NCI-H187 (cell line): ENCODE data around the gene NPPA.
"Not testable (repeated sequence)": the region's sequence is repeated elsewhere in the genome, so short reads cannot be mapped to it uniquely, and the experiment has no call there.

ENCODE experiments used
- DNase-seq, 2 experiments: peaks; one replicate each; lab custom pipeline; 2025; lab: John Stamatoyannopoulos, UW

Gene NPPA

DNA sequence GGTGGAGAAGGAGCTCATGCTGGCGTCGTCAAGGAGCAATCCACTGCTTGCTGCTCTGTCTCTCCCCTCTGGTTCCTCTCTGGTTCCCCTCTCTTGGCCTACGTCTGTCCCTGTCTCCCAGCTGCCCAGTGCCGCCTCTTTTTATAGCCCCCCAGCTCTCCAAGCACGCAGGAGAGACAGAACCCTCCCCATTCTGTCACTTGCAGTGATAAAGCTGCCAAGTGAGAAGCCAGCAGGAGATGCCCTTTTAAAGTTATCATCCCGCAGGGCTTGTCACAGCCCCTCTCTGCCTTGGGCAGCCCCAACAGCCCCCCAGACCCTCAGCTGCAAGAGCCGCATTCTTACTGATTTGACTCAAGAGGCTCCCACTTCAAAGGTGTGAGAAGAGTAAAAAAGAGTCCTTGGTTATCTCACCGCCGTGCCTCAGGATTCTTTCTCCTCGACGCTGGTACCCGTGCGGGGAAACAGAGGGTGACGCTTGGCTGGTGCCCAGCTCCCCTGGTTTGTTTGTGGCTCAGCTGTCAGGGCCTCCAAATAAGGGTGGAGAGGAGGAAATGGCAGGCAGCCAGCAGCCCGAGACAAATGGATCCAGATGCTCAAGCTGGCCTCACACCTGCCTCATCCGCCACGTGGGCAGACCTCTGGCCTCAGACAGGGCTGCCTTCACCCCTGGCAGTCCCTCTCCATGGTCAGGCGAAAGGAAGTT lies at the start of gene NPPA:
Gene NPPA (minus strand): TSS at position 117 of the 706 bp plus-strand sequence. CDS start 99 bp downstream, at position 18.
- peak; percentile 48 to 71 for DNase-seq

DNA sequence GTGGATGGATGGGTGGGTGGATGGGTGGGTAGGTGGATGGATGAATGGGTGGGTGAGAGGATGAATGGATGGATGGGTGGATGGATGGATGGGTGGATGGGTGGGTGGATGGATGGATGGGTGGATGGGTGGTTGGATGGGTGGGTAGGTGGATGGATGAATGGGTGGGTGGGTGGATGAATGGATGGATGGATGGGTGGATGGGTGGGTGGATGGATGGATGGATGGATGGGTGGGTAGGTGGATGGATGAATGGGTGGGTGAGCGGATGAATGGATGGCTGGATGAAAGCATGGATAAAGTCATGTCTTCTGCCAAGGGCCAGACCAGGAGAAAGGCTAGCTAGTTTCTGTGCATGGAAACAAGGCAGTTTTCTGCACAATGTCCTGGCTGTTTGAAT lies 46.9 kb upstream of the NPPA start:
- DNase-seq, result not testable (repeated sequence)

DNA sequence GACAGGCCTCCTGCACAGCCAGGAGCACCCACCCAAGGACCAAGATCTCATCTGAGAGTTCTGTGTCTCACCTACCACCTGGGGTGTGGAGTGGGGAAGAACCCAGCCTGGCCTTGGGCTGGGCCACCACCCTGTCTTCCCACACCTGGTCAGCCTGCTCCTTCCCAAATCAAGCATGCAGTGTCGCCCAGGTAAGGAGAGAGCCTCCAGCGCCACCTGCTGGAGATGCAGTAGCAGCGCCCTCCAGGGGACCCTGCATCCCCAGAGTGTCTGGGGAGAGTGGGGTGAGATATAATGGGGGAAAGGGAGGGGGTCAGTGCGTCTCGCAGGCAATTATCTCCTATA lies 46.3 kb upstream of the NPPA start:
- DNase-seq, result peak in 1 of 2 experiments; percentile 30

DNA sequence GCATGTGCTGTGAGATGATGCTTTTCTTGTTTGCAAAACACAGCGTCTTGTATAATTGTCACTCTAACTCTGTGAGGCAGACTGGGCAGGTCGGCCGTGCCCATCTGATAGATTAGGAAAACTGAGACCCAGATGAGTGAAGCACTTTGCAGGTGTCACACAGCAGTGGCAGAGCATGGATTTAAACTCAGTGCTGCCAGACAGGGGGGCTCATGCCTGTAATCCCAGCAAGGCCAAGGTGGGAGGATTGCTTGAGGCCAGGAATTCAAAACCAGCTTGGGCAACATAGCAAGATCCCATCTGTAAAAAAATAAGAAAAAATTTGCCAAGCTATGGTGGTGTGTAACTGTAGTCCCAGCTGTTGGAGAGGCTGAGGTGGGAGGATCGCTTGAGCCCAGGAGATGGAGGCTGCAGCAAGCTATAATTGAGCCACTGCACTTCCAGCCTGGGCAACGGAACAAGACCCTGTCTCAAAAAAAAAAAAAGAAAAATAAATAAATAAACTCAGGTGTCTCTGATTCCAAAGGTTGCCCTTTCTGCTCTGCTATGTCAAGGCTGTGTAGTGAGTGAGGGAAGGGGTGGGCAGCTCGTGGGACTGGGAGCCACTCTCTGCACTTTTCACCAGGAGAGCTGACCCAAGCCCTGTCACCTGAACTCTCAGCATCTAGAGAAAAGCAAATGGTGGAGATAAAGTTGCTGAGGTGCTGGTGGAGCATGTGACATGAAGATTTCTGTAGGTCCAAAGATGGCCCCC lies 44.0 kb upstream of the NPPA start:
- no peak for DNase-seq

DNA sequence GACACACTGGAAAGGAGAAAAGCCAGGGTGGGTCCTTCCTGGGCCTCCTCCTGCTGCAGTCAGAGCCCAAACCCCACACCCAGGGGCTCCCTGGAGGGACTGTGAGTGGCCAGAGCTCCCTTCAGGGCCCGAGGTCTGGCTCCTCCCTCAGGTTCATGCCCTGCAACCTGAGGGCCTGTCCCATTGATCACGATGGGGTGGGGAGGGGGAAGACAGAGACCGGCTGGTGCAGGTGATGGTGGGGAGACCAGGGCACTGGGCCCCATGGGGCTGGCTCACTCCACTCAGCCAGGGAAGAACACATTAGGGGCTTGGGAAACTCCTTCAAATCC lies 41.3 kb upstream of the NPPA start:
- no peak for DNase-seq

DNA sequence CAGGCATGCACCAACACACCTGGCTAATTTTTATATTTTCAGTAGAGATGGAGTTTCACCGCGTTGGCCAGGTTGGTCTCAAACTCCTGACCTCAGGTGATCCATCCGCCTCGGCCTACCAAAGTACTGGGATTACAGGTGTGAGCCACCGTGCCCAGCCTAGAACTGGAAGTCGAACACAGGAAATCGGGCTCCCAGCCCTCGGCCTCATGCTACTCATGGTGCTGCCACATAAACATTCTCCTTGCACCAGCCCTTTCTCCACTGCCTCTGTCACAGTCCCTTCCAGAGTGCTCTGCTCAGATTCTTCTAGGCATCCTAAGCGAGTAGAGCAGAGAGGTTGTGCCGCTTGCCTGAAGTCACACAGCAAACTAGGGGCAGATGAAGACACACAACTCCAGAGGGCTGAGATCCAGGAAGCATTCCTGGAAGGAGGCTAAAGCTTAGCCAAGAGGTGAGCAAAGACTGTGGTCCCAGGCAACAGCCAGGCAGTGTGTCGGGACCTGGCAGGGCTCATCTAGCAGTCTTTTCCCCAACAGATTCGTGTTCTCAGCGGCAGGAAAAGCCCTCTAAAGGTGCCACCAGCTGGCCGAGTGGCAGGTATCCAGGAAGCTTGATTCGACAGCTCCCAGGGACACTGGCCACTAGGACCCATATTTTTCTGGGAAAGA lies 40.8 kb upstream of the NPPA start:
- no peak for DNase-seq

DNA sequence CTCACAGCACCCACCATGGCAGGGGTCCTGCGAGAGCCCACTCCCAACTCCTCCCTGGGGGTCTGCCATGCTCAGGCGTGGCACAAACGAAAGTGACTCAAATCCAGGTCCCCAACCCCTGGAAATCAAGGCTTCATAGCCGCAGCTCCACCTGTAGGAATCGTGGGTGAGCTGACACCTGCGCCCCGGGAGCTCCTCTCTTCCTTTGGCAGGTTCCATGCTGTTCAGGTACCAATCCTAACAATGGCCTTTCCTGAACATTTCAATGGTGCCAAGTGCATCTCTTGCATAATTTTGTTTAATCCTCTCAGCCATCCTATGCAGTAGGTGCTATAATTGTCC lies 40.1 kb upstream of the NPPA start:
- DNase-seq, result no peak

DNA sequence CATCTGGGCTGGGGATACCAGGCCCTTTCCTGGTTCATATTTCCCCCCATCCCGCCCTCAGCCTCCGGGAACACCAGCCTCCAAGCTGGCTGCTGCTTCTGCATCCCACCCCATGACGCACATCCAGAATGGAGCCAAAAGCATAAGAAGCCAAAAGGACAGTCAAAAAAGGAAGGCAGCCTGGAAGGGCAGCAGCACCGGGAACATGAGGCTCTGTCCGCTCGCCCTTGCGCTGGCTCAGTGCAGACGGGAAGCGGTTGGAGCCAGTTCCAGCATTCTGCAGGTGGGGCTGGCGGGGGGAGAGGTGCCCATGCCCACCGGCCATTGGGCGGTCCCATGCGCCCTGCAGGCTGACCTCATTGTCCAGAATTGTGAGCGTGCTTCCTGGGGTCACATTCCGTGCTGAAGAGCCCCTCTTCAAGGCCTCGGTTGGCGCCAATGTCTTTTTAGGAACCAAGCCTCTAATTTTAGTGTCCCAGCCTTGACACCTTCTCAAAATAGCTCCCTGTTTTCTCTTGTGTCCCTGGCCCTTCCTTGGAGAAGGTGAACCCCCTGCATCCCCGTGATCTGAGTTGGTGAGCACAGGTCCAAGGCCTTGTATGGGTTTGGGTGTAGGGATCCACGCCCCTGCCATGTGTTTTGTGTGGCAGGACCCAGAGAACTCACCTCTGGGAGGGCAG lies 39.5 kb upstream of the NPPA start:
- DNase-seq, result no peak

DNA sequence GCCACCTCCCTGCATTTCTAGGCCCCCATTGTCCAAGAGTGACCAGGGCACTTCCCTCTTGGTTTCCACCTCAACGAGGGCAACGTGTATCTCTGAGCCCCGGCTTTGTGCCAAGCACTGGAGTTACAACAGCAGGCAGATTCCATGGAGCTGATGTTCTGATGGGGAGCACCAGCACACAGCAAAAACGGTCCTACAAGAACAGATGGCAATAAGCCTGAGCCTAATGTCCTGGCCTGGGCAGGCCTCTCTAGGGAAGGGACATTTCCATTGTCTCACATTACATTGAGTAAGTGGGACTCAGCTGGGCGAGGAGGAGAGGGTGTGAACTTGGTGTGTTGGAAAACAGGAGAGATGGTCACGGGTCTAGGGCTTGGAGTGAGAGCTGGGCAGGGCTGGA lies 38.3 kb upstream of the NPPA start:
- DNase-seq, result no peak

DNA sequence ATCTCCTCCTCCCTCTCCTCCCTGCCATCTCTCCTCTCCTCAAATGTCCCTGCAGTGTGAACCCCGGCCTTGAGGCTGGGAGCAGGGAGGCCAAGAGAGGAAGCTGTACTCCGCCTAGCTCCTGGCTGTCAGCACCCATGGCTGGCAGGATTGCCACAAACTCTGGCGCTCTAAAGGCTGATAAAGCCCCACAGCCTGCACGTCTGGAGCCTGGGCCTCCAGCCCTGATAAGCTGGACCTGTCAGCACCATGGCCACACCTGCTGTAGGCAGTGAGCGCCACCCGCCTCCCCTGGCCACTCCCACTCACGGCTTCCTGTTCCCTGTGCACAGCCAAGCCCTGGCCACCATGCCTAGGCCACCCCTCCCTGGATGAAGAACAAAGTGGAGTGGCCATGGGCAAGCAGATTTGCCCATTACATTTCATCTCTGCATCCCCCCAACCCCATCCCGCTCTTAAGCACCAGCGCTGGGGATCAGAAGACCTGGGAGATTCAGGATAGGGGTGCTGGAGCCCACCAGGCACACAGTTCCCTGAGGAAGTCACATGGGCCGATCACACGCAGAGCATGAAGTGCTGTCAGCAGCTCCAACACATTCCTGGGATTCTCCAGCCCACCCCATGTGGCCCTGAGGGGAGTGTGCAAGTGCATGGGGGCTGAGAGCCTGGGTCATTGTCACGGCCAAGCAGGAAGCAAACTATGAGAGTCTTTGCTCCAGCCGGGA lies 35.4 kb upstream of the NPPA start:
- DNase-seq, result no peak

DNA sequence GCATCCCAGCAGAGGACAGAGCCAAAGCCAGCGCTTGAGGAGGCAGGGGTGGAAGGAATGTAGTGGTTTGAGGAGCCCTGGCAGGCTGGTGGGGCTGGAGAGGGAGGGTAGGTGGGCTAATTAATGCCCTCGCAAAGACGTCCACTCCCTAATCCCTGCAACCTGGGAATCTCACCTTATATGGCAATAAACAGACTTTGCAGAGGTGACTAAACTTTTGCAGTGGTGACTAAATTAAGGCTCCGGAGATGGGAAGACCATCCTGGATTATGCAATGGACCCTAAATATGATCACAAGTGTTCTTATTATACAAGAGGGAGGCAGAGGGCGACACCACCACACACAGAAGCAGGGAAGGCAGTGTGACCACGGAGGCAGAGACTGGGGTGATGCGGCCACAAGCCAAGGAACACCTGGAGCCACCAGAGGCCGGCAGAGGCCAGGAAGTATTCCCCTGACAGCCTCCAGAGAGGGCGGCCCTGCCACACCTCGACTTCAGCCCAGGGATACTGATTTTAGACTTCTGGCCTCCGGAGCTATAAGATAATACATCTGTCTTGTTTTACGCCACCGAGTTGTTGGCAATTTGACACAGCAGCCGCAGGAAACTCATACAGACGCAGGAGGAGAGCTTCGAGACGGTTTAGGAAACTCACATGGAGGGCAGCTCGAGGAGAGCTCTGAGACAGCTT lies 34.3 kb upstream of the NPPA start:
- no peak for DNase-seq

DNA sequence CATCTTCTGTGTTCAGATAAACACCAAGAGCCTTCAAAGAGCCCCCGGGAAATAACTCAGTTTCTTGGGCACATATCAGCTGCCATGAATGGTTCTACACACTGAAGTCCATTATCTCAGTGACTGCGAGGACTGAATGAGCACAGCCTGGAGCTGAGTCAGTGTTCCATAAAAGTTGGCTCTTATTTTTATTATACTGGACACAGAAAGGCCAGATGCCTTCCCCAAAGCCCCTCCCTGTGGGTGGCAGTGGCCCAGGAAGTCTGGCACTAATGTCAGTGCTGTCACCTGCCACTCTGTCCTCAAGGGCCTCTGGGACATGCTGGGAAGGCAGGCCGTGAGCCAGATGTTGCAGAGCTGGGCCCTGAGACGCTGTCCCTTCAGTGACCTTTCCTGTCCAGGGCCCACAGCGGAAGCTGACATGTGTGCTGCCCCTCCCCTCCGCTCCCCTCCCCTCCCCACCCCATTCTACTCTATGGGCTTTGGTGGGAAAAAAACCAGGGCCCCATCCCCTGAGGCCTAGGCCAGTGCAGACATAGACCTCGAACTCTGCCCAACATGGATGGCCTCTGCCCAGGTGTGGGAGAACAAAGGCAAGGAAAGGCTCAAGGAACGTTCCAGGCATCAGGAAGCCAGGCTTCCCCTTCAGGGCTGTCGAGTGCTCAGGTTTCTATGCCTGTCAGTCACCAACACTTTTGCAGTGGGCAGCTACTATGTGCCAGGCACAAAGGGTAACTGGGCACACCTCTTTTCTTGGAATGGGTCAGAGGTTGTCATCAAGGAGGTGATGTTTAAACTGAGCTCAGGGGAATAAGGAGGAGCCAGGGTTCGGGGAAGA lies 33.5 kb upstream of the NPPA start:
- DNase-seq, result no peak

DNA sequence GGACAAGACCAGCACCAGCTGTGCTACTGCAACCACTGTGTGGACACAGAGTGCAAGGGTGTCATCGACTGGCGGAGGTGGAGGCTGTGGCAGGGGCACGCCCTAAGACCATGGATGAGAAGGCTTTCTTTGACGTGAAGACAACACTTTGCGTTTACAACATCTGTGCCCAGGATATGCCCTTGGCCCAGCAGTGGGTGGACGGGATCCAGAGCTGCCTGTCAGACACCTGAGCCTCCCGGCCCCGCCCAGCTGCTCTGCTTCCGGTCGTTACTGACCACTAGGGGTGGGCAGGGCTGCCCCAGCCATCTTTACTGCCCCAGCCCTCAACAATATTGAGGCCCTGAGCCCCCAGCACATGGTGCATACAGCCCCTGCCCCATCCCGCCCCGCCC lies 32.6 kb upstream of the NPPA start:
- no peak for DNase-seq

DNA sequence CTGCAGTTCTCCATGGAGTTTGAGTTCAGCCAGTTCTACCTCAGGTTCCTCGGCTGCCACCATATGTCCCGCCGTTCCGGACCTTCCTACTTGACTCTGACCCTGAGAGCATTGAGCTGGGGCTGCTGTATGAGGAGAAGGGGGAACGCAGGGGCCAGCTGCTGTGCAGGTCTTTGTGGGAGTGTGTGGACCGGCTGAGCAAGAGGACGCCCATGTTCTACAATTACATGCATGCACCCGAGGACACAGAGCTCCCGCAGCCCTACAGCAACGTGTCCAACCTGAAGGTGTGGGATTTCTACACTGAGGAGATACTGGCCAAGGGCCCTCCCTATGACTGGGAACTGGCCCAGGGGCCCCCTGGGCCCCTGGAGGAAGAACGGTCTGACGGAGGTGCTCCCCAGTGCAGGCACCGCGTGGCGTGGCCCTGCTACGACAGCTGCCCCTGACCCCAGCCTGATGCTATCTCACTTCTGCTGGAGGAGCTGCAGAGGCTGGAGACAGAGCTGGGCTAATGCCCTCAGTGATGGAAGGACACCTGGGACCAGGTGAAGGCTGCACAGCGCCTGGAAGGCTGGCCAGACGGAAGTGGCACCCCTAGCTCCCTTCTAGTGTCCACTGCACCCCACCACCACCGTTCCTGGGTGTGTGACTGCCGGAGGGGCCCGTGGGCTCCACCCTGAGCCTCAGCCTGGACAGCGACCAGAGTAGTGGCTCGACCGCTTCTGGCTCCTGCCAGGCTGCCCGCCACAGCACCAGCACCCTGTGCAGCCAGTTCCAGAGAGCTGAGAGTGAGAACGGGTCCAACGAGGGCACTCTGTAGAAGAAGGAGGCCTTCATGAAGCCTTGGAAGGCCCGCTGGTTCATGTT lies 32.0 kb upstream of the NPPA start:
- no peak for DNase-seq

DNA sequence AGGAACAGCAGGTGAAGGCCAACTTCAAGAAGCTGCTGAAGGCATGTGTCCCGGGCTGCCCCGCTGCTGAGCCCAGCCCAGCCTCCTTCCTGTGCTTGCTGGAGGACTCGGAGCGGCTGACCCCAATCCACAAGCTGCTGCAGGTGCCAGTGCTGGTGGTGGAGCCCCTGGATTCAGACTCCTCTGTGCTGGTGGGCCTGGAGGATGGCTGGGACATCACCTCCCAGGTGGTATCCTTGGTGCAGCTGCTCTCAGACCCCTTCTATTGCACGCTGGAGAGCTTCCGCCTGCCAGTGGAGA lies 31.3 kb upstream of the NPPA start:
- DNase-seq, result no peak

DNA sequence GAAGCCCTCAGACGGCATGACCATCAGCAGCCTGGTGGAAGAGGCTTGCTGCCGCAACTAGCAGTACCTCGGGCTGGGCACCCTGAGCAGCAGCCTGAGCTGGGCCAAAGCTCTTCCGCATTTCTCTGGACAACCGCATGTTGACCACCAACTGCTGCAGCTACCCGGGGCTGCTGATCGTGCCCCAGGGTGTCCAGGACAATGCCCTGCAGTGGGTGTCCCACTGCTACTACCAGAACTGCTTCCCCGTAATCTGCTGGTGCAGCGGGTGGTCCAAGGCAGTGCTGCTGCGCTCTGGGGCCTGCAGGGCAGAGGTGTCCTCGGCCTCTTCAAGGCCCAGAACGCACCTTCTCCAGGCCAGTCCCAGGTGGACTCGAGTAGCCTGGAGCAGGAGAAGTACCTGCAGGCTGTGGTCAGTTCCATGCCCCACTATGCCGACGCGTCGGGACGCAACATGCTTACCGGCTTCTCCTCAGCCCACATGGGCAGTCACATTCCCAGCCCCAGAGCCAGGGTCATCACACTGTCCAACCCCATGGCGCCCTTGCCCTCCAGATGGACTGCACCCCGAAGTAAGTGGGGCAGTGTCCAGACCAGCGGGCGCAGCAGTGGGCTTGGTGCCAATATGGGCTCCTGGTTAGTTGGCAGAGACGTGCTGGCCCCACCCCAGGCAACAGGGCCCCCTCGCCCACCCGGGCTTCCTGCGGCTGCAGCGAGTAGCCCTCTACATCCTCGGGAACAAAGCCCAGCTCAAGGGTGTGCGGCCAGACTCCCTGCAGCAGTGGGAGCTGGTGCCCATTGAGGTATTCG lies 30.7 kb upstream of the NPPA start:
- DNase-seq, result no peak

DNA sequence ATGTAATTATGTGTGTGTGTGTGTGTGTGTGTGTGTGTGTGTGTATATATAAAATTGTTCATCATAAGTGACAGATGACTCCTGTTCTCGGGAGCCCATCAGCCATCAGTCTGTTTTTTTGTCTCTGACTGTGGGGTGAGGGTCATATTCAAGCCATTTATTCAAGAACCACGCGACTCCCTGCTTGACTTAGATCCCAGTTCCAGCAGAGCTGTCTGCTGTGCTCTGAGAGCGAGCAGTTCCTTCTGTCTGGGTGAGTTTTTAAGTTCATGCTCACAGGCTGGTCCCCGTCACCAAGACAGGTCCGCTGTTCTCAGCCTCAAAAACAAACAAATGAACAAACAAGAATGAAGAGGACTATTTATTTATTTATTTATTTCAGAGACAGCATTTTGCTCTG lies 29.5 kb upstream of the NPPA start:
- DNase-seq, result no peak

DNA sequence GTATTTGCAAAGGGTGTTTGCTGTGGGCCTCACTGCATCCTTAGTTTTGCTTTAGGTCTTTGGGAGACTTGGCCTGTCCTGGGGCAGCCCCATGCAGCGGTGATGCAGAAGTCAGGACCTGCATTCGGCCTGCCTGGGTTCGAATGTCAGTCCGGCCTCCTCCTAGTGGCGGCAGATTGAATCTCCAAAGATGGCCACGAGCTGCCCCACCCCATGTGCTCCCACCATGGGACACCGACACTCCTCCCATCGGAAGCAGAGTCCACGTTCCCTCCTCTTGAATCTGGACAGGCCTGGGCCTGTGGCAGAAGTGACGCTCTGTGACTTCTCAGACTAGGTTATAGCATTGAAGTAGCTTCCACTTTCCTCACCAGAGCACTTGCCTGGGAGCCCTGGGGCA lies 27.5 kb upstream of the NPPA start:
- DNase-seq, result no peak

DNA sequence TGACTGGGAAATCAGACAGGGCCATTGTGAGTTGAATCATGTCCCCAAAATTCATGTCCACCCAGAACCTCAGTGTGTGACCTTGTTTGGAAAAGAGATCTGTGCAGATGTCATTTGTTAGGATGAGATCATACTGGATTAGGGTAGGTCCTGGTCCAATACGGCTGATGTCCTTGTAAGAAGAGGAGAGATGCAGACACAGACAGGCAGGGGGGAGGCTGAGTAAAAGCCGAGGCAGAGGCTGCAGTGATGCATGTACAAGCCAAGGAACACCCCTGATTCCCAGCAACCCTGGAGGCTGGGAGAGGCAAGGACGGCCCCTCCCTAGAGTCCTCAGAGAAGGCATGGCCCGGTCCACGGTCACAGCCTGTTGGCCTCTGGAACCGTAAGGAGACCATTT lies 27.0 kb upstream of the NPPA start:
- no peak for DNase-seq
